Tibial nerve (tissue), 4 donors: ENCODE measurements around the gene POLA2. TPM values are rescaled to one million over a fixed set of nuclear protein-coding genes. Genes with fewer than 3 reads are reported as not detected.
A peak's percentile ranks its signal among the peaks of the same experiment; 100 is the strongest.
"Not testable (repeated sequence)": the region's sequence is repeated elsewhere in the genome, so short reads cannot be mapped to it uniquely, and the experiment has no call there.

Experiments
- DNase-seq, 2 donors: peaks; one replicate each; pipeline ENCODE4 v3.0.0-alpha.2; 2019; ENCODE audit warnings: low spot score in 2 of 2
- H3K27ac ChIP-seq, 4 donors: fragments of 200-600 bp; sonication (generic) in 3 of 4; one replicate each; pipeline ENCODE4 v1.5.1; 2017 to 2019; ENCODE audit warnings: mild to moderate bottlenecking in 1 of 4
- H3K27me3 ChIP-seq, 2 donors: fragments of 200-600 bp; sonication (generic) in 1 of 2; one replicate each; pipeline versions ENCODE4 v1.5.1 to v1.6.0; 2017 to 2019
- H3K36me3 ChIP-seq, 3 donors: fragments of 200-600 bp; sonication (generic); one replicate each; pipeline ENCODE4 v1.5.1; 2018 to 2019
- H3K4me1 ChIP-seq, 4 donors: fragments of 200-600 bp; sonication (generic) in 3 of 4; one replicate each; pipeline ENCODE4 v1.5.1; 2017 to 2019
- H3K4me3 ChIP-seq, 4 donors: fragments of 200-600 bp; sonication (generic) in 3 of 4; one replicate each; pipeline ENCODE4 v1.5.1; 2017 to 2019; ENCODE audit warnings: mild to moderate bottlenecking in 1 of 4, moderate library complexity in 1 of 4
- H3K9me3 ChIP-seq, 4 donors: fragments of 200-600 bp; sonication (generic) in 3 of 4; one replicate each; pipeline ENCODE4 v1.5.1; 2017 to 2019
- CTCF ChIP-seq, 5 experiments: fragments of 200-600 bp in 3 of 5; fragments of 450-650 bp in 2 of 5; sonication (generic) in 3 of 5; IDR thresholded peaks; one replicate each; pipeline ENCODE4 v1.5.1; 2016 to 2019; ENCODE audit warnings: antibody characterized with exemption in 5 of 5, mild to moderate bottlenecking in 3 of 5, moderate library complexity in 2 of 5
- EP300 ChIP-seq, 2 donors: sonication (generic); formaldehyde crosslinking; IDR thresholded peaks; one replicate each; pipeline ENCODE4 v1.6.1; 2017; ENCODE audit warnings: antibody characterized with exemption in 2 of 2, mild to moderate bottlenecking in 1 of 2
- POLR2A ChIP-seq, 2 donors: fragments of 450-650 bp; IDR thresholded peaks; one replicate each; pipeline ENCODE4 v1.6.1; 2017; ENCODE audit warnings: antibody characterized with exemption in 2 of 2, mild to moderate bottlenecking in 2 of 2, moderate library complexity in 2 of 2
- WGBS, 2 donors: methylation state at CpG; one replicate each; pipeline ENCODE4 v1.1.5; 2018; 5-methylcytosine and 5-hydroxymethylcytosine counted together
- total RNA-seq, 4 donors: library from RNA; depleted of rRNA; stranded (reverse); fragments of >200 nt; gene quantifications; one replicate each; pipeline ENCODE4 v1.1.0, GENCODE V29; 2016

The POLA2 gene
- total RNA-seq, 4 donors from 2014 or later = 3.5 to 13.5 (median 10.0) TPM

GRCh38 chr11:65329944-65330403, 68.2 kb downstream of the POLA2 start:
- WGBS, 2 donors = 4 to 8% methylated on average over 13 of the region's 13 CpGs
- peak; percentile 87 to 99 for DNase-seq
- Histone ChIP-seq H3K27ac (peak overlapping the region in 3 of 4 donors; percentile 23 to 56 (median 25)), H3K36me3 (no peaks in the 10 kb centered on the region), H3K4me3 (no peak overlapping the region), H3K9me3 (no peaks in the 10 kb centered on the region), H3K27me3 (no peaks in the 10 kb centered on the region), H3K4me1 (peaks cover 2 to 20% (median 8%) of the 10 kb centered on the region in 4 donors)
- TF ChIP-seq POLR2A (IDR thresholded peaks at IDR 0.05) (no peak), CTCF (IDR thresholded peaks at IDR 0.05) (peak; percentile 68 to 87 (median 70)), EP300 (IDR thresholded peaks at IDR 0.05) (peak in 1 of 2 donors; percentile 62)

- H3K36me3 ChIP-seq = no peaks in the 10 kb centered on the region
- no peak for TF ChIP-seq EP300 (IDR thresholded peaks at IDR 0.05)
- TF ChIP-seq POLR2A (IDR thresholded peaks at IDR 0.05) = no peak
- no peak for TF ChIP-seq CTCF (IDR thresholded peaks at IDR 0.05)
- H3K27me3 ChIP-seq = no peaks in the 10 kb centered on the region
- no peak for DNase-seq
- no peak overlapping the region for H3K4me3 ChIP-seq
- H3K4me1 ChIP-seq = peaks cover 2 to 25% (median 14%) of the 10 kb centered on the region in 4 donors
- 84 to 88% methylated on average over 7 of the region's 7 CpGs for WGBS, 2 donors
- H3K9me3 ChIP-seq = no peaks in the 10 kb centered on the region
- no peak overlapping the region for H3K27ac ChIP-seq
These were observed 68.8 kb downstream of the POLA2 start for GRCh38 chr11:65330544-65330943.

GRCh38 chr11:65332591-65332990, 70.8 kb downstream of the POLA2 start:
- not testable (repeated sequence) for DNase-seq, H3K4me3 ChIP-seq, H3K27ac ChIP-seq, H3K27me3 ChIP-seq, H3K9me3 ChIP-seq, H3K36me3 ChIP-seq
- H3K4me1 ChIP-seq = peaks cover 2 to 37% (median 18%) of the 10 kb centered on the region in 4 donors
- WGBS, 2 donors = 86 to 89% methylated on average over 9 of the region's 9 CpGs

- peak overlapping the region; percentile 59 to 91 (median 76) for H3K4me3 ChIP-seq
- no peak for TF ChIP-seq POLR2A (IDR thresholded peaks at IDR 0.05)
- no peak for TF ChIP-seq CTCF (IDR thresholded peaks at IDR 0.05)
- no peak for TF ChIP-seq EP300 (IDR thresholded peaks at IDR 0.05)
- H3K27ac ChIP-seq = peak overlapping the region; percentile 56 to 92 (median 84)
These were observed 73.0 kb downstream of the POLA2 start for GRCh38 chr11:65334696-65335295.

GRCh38 chr11:65338676-65339075, 76.9 kb downstream of the POLA2 start:
- Histone ChIP-seq H3K36me3 (peaks cover 0 to 56% (median 37%) of the 10 kb centered on the region in 3 donors), H3K9me3 (no peaks in the 10 kb centered on the region)
- 80 to 84% methylated on average over 7 of the region's 7 CpGs for WGBS, 2 donors

More at GRCh38 chr11:65334696-65335295, 73.0 kb downstream of the POLA2 start:
- 18 to 19% methylated on average over 5 of the region's 5 CpGs for WGBS, 2 donors
- Histone ChIP-seq H3K36me3 (peaks cover 0 to 19% (median 4%) of the 10 kb centered on the region in 3 donors), H3K4me1 (peaks cover 2 to 40% (median 17%) of the 10 kb centered on the region in 4 donors), H3K9me3 (no peaks in the 10 kb centered on the region), H3K27me3 (no peaks in the 10 kb centered on the region)
- no peak for DNase-seq

More at GRCh38 chr11:65338676-65339075, 76.9 kb downstream of the POLA2 start:
- Histone ChIP-seq H3K4me1 (peaks cover 2 to 35% (median 16%) of the 10 kb centered on the region in 4 donors), H3K4me3 (no peak overlapping the region), H3K27ac (no peak overlapping the region), H3K27me3 (no peaks in the 10 kb centered on the region)
- no peak for DNase-seq
- no peak for TF ChIP-seq EP300 (IDR thresholded peaks at IDR 0.05)
- no peak for TF ChIP-seq CTCF (IDR thresholded peaks at IDR 0.05)
- no peak for TF ChIP-seq POLR2A (IDR thresholded peaks at IDR 0.05)
